GM19397 (cell line): Measurements from ENCODE around the gene SEC14L6.
"Not testable (repeated sequence)": the region's sequence is repeated elsewhere in the genome, so short reads cannot be mapped to it uniquely, and the experiment has no call there.

Experiments
- ATAC-seq: cut with Tn5 transposase; IDR thresholded peaks from one replicate; pipeline ENCODE4 v1.9.1; 2021; ENCODE audit warnings: mild to moderate bottlenecking, moderate library complexity; ENCODE audit not compliant: unreplicated experiment

Gene SEC14L6

DNA sequence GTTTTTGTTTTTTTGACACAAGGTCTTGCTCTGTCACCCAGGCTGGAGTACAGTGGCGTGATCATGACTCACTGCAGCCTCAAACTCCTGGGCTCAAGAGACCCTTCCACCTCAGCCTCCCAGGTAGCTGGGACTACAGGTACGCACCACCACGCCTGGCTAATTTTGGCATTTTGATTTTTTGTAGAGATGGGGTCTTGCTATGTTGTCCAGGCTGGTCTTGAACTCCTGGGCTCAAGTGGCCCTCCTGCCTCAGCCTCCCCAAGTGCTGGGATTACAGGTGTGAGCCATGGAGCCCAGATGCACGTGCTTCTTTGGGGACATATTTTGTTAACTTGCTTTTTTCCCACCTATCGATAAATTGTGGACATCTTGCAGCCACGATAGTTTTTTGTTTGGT, 20.7 kb upstream of the SEC14L6 start:
- not testable (repeated sequence) for ATAC-seq

DNA sequence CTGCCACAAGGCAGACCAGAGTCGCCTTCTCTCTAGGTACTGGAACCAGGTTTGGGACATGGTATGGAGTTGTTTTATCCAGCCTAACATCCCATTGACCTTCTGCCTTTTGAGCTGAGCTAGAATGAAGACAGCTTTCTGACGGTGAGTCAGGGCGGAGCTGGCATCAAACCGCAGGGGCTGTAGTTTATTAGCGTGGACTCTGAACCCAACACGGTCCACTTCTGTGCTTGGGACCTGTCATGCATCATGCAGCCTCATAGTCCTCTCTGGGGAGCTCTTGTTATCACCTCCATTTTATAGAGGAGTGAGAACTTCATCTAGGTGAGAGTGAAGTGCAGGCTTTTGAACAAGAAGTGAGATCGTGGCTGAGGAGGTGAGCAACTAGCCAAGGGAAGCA, 19.6 kb upstream of the SEC14L6 start:
- no peak for ATAC-seq

GRCh38 chr22:30565341-30565740, 18.8 kb upstream of the SEC14L6 start:
- ATAC-seq: no peak

GRCh38 chr22:30564761-30565119, 18.2 kb upstream of the SEC14L6 start:
- ATAC-seq: no peak

DNA sequence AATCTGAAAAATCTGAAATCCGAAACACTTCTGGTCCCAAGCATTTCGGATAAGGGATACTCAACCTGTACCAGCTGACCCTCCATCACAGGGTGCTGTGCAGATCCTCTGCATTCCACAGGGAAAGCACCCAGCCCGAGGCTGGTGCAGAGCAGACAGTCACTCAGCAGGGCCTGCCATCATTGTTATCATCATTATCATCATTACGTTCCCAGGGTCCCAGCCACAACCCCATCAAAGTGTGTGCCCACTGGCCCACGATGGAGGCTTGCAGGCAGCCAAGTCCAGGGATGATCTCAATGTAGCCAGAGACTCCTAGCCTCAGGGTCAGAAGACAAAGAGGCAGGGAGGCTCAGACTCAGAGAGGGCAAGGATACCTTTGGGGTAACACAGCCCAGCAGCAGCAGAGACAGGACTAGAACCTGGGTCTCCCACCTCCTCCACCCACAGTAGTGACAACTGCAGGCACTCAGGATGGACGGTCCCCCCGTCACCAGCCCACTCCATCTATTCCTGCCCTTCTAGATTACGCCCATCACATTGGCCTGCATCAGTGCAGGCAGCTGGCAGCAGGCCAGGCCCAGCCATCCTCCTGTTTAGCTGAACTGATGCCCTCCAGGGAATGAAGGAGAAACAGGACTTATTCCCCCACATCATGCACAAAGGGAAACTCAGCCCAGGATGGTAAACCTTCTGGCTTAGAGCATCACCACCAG, 17.7 kb upstream of the SEC14L6 start:
- no peak for ATAC-seq

GRCh38 chr22:30562366-30562765, 15.8 kb upstream of the SEC14L6 start:
- ATAC-seq: no peak

DNA sequence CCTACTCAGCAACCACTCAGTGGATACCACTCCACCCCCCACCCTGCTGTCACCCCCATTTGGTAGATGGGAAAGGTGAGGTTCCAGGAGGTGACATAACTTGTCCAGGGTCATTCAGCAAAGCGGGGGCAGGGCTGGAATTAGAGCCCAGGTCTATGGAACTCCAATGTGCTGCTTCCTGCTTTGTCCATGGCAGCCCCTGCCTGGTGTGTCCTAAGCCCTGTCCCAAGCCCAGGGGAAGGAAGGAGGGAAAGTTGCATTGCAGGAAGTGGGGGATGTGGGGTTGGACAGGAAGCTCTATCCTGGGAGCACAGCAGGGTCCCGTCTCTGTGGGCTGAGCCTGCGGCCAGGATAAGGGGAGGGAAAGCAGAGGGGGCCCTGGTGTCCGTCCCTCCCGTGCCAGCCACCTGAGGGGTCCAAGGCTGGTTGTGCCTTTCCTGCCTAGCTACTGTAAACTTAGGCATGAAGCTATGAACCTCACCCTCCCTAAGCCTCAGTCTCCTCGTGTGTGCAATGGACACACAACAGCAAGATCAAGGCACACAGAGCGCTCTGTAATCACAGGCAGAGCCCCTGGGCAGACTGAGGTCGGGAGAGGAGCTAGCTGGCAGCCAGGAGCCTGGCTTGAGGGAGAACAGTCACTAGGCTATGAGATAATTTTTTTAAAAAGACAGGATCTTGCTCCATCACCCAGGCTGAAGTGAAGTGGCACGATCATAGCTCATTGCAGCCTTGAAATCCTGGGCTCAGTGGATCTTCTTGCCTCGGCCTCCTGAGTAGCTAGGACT, 15.1 kb upstream of the SEC14L6 start:
- ATAC-seq: no peak

- not testable (repeated sequence) for ATAC-seq
Measured at GRCh38 chr22:30560643-30561202, 14.2 kb upstream of the SEC14L6 start.

DNA sequence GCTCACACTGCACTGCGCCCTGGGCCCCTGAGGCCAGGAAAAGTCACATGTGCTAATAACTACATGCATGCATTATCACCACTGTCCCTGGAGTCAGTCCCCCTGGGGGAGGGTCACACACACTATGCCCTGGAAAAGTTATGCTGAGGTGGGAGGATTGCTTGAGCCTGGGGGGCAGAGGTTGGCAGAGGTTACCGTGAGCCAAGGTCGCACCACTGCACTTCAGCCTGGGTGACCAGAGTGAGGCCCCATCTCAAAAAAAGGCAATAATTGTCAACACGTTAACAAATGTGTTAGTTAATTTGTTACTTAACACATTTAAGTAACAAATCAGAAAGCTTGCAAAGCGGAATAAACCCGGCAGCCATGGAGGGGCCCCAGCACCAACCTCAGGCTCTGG, 13.3 kb upstream of the SEC14L6 start:
- ATAC-seq: no peak

GRCh38 chr22:30557243-30557642, 10.7 kb upstream of the SEC14L6 start:
- no peak for ATAC-seq

DNA sequence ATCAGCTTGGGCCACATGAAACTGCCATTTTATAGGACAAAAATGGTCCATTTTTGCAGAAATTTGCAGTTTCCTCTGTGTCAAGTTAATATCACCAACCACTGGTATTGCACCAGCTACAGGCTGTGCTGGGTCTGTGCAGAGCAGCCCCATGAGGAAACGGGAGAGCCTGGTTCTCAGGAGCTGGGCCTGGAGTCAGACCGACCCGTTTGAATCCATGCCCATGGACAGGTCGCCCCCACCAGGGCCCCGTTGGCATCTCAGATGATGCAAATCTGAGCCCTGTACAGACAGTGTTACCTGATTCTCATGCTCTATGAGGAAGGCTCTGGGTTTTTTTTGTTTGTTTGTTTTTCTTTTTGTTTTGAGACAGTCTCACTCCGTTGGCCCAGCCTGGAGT, 9.8 kb upstream of the SEC14L6 start:
- ATAC-seq: no peak

DNA sequence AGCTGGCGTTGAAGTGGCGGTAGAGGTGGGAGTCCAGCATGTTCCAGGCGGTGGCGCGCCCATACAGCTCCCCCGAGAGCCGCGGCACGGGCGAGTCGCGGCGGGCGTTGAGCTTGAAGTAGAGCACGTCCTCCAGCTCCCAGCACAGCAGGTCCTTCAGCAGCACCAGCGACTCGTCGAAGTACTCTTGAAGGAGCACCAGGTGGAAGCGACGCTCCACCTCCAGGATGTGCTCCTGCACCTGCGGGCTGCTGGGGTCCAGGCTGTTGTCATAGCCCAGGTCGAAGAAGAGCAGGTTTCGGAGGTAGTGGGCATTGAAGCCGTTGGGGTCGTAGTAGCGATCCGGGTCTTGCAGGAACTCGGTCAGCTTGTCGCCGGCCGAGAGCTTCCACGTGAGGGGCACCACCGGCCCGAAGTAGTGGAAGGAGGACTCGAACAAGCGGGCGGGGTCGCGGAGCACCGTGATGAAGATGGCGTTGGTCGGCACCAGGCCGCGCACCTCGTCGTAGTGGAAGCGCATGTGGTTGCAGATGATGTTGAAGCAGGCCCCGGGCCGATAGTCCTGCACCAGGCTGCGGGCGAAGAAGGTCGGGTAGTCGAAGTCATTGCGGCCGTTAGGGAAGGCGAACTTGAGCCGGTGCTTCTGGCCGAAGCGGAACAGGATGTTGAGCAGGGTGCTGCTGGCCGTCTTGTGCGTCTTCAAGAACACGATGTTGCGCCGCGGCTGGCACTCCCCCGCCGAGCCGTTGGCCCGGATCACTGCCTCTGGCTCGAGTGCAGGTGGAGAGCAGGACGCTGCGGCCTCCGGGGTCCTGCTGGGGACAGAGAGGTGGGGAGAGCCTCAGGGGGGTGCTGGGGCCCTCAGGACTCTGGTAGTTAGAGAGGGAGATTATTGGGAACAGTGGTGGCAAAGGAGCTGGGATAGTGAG, 9.0 kb upstream of the SEC14L6 start:
- ATAC-seq: no peak

GRCh38 chr22:30553971-30554370, 7.4 kb upstream of the SEC14L6 start:
- no peak for ATAC-seq

DNA sequence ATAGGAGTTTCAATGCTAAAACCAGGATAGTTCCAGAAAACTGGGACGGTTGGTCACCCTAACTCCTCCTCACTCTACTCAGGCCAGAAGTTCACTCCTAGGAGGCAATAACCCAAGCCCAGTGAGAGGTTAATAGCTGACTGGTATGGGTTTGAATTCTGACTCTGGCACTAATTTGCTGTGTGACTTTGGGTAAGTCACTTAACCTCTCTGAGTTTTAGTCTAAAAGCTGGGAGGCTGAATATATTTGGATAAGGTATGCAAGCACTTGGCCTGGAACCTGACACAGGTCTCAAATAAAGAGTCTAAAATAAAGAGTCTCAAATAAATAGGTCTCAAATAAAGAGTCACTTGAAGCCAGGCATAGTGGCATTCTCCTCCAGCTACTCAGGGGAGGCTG, 6.2 kb upstream of the SEC14L6 start:
- no peak for ATAC-seq

DNA sequence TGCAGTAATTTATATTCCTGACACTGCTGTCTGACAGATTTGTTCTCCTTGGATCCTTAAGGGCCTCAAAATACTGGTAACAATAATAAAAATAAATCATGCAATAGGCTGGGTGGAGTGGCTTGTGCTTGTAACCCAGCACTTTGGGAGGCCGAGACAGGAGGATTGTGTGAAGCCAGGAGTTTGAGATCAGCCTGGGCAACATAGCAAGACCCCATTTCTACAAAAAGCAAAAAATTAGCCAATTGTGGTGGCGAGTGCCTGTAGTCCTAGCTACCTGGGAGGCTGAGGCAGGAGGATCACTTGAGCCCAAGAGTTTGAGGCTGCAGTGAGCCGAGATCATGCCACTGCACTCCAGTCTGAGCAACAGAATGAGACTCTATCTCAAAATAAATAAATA, 5.3 kb upstream of the SEC14L6 start:
- not testable (repeated sequence) for ATAC-seq

DNA sequence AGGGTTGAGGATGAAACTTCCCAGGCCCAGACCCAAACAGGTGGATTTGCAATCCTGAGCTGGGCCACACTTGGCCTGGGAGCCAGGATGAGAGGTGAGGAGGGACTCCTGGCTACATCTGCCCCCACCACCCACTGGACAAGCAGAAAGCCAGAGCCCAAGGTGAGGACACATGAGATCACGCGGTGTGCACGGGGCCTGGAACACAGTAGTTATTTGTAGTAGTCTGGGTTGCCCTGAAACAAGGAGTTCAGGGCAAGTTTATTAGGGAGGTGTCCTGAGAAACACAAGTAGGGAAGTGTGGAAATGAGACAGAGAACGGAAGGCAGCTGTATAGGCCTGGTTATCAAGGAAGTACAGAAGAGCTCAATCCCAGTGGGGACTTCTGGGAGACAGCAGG, 647 bp upstream of the SEC14L6 start:
- no peak for ATAC-seq

GRCh38 chr22:30542811-30543188, 3.7 kb downstream of the SEC14L6 start:
- no peak for ATAC-seq

- ATAC-seq: no peak
Measured at GRCh38 chr22:30541961-30542810, 4.4 kb downstream of the SEC14L6 start.

- ATAC-seq: not testable (repeated sequence)
Measured at GRCh38 chr22:30541511-30541910, 5.0 kb downstream of the SEC14L6 start.

- ATAC-seq: no peak
Measured at GRCh38 chr22:30539368-30539767, 7.2 kb downstream of the SEC14L6 start.
